ENCODE measurements around the gene VRK1.
"Not testable (repeated sequence)": the region's sequence is repeated elsewhere in the genome, so short reads cannot be mapped to it uniquely, and the experiment has no call there.

VRK1 gene

DNA sequence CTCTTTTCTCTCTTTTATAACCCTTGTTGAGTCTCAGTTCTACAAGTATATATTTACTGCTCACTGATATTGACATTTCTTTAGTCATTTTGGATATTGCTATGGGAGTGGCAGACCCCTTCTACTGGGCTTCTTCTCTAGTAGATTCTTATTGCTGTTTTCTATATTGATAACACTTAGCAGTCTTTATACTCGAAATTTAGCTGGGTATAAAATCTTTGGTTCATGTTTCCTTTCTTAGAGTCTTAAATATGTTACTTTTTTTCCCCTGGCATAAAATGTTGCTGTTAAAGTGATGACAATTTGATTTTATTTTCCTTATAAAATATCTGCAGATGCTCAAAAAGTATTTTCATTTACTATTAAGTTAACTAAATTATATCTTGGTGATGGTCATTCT, 32.6 kb downstream of the VRK1 start:
- no peak for DNase-seq

DNA sequence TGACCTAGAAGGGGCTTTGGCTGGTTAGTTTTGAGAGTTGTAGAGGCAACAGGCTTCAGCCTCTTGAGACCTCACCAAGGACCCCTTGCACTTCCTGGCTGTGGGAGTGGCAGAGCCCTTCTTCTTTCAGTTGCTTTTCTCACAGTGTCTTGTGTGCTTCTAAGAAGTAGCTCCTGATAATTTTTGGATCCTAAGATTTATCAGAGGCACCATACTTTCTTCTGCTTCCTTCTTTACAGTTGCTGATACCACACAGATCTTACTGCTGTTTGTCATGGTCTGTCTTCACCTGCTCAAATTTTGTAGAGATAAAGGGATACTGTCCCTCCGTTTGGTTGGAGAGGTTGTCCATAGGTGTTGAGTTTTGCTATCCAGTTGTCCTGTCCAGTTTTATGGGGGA, 33.8 kb downstream of the VRK1 start:
- DNase-seq, result no peak

DNA sequence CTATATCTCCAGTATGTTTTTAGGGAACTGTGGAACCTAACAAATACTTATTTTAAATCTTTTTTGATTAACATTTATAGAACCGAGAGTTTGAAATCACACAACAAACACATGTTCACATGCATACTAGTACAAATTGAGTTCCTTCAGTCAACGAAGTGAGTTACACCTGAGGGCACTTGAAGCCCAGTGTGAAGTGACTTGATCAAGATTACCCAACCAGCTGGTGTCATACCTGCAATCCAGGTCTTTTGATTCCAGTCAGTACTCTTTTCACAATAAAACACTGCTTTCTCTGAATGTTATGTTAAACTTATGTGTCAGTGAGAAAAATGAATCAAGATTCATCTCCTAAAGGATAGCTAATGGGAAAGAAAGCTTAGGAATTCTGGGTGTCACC, 35.2 kb downstream of the VRK1 start:
- no peak for DNase-seq

DNA sequence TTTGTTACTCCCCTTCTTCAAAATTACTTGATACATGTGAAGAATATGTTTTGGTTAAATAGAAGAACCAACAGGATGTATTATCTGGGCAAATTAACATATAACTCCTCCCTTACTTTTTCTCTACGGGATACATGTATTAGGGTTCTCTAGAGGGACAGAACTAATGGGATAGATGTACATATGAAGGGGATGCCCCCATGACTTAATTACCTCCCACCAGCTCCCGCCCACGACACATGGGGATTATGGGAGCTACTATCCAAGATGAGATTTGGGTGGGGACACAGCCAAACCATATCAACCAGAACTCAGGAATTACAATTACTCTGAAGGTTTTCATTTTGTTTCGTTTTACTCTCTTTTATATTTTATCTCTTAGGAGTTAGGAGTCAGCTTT, 41.3 kb downstream of the VRK1 start:
- DNase-seq, result no peak

DNA sequence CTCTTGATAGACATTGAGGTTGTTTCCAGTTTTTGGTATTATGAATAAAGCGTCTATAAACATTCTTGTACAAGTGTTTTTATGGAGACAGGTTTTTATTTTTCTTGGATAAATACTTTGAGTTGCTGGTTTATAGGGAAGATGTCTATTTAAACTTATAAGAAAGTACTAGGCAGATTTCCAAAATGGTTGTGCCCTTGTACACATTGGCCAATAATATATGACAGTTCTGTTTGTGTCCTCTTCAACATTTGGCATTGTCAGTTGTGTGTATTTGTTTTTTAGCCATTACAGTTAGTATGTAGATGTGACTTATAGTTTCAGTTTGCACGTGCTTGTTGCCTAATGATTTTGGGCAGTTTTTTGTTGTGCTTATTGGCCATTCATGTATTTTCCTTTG, 42.1 kb downstream of the VRK1 start:
- no peak for DNase-seq

DNA sequence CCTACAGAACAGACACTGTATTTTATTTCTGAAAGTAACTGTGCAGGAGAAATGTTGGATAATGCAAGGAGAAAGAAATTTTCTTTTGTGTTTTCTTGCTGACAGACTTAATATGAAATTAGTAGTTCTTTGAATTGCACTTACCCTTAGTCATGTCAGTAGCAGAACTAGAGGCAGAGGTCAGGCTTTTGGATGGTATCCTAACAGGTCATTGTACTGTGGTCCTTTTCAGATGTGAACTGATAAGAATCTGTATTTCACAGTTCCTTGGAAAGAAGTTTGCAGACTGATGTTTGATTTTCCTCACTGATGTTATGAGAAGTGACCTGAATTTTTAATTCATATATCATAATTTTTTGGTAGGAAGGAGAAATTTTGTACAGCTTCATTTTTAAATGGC, 46.0 kb downstream of the VRK1 start:
- DNase-seq, result no peak

DNA sequence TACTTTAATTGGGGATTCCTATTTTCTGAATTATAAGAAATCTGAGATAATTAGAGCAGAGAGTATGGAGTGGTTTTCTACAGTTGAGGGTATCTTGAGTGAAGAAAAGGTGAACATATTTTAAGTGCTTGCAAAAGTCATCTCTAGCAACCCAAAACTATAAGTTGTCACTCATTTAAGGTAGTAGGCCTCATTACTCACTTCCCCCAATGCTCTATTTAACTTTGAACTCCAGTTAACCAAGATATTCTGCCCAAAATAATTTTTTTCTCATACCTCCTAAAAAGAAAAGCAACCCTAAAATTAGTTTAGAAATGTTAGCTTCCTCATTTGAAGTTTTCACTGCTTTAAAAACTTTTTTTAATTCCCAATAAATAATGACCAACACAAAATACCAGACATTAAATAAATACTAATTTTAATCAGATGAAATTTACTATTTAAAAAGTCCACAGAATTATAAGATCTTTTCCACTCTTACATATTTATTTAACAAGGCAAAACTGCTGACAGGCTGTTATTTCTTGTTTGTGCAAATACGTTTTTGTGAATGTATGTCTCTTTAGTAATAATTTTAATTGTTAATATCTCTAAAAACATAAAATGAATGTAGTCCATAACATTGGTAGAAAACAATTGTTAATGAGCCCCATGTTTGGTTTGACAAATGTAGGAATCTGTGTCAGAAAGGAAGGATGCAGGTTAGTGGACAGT, 47.8 kb downstream of the VRK1 start:
- DNase-seq, result no peak

DNA sequence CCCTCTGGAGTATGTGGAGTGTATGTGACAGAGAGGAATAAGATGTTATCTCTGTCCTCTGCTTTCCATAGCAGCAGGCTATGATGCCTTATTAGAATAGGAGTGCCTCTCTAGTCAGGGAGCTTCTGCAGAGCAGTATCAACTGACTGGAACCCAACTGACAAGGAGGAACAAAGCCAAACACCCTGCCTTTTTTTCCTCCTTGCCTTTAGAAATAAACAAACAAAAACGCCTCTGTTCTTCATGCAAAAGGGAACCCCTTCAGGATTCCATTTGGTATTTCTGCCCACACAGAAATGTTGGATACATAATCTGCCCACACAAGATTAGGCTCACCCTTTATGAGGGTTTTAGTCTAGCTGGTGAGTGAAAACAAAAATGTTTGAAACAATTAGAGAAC, 50.3 kb downstream of the VRK1 start:
- DNase-seq, result no peak

DNA sequence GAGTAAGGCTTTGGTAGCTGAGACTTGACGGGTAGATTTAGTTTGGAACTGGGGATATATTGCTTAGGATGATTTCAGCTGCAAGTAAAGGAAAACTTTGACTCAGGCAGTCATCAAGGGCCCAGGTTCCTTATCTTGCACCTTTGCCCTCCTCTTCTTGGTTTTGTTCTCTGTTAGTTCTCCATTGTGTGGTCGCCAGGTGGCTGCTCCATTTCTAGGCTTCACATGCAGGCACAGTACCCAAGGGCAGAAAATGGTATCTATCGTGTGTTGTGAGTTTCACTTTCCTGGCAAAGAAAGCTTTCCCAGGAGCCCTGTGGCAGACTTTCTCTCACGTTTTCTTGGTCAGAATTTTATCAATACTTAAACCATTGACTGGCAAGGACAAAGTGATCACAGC, 50.8 kb downstream of the VRK1 start:
- no peak for DNase-seq

DNA sequence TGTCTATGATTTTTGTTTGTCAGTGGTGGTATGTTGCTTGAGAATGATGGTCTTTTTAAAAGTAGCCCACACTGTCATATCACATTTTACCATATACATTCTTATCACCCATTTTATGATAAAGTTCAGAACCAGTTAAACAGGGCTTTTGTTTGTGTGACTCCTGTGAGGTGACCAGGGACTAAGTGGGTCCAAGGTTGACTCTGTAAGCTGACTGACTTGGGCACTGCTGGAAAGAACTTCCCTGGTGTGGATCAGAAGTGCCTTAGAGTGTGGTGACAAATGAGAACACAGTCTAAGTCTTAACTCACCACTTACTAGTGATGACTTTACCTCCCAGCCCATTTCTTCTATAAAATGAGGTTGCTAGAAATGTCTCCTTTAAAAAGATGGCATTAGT, 52.6 kb downstream of the VRK1 start:
- no peak for DNase-seq

DNA sequence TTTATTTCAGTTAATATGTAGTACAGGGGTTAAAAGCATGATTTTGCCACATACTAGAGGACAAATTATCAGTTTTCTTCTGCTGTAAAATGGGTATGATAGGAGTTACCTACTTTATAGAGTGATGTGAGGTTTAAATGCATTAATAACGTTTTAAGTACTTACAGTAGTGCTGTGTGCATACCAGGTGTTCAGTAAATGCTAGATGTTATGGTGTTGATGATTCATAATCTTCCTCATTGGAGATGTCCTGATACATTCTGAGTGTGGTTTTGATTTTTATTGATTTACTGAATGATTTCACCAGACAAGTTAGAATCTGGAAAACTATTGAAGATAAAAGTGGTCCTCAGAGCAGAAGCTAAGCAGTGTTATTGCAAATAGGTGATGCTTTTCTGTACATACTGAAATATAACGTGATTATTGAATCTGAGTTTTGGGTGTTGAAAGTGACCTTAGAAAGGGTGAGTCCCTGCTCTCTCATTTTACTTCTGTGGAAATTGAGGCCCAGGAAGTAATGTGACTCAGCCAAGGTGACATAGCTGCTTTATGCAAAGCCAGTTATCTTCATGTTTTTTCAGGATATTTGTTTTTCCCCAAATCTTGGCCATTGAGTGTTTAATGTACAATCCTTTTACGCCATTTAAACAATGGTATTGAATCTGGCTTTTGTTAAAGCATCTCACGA, 54.7 kb downstream of the VRK1 start:
- no peak for DNase-seq

DNA sequence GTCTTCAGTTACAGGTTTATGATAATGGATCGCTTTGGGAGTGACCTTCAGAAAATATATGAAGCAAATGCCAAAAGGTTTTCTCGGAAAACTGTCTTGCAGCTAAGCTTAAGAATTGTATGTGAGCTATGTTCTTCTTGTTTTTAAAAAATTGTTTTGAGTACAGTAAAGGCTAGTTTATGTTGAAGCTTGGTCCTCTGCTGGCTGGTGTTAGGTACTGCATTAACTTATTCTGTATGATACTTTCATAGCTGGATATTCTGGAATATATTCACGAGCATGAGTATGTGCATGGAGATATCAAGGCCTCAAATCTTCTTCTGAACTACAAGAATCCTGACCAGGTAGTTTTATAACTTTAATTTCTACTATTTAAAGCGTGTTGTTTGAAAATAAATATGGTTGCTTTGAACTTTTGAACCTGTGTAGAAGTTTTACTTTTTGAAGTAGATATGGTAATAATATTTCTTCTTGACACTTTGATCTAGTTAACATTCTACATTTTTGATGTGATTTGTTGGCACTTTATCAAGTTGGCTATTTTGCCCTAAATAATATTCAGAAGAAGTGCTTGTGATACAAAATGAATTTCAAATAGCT, 55.7 kb downstream of the VRK1 start:
- DNase-seq, result no peak

DNA sequence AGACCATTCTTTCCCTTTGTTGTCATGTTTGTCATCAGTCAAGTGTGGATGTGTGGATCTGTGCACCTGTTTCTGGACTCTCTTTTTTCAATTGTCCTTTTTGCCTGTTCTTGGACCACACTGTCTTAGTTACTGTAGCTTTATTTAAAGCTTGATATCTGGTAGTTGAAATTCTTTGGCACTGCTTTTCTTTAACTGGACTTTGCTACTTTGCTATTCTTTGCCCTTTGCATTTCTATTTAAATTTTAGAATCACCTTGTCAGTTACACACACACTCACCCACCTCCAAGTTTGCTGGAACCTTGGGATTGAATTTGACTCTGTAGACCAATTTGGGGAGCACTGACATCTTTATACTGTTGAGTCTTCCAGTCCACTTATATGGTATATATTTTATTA, 61.5 kb downstream of the VRK1 start:
- DNase-seq, result no peak

DNA sequence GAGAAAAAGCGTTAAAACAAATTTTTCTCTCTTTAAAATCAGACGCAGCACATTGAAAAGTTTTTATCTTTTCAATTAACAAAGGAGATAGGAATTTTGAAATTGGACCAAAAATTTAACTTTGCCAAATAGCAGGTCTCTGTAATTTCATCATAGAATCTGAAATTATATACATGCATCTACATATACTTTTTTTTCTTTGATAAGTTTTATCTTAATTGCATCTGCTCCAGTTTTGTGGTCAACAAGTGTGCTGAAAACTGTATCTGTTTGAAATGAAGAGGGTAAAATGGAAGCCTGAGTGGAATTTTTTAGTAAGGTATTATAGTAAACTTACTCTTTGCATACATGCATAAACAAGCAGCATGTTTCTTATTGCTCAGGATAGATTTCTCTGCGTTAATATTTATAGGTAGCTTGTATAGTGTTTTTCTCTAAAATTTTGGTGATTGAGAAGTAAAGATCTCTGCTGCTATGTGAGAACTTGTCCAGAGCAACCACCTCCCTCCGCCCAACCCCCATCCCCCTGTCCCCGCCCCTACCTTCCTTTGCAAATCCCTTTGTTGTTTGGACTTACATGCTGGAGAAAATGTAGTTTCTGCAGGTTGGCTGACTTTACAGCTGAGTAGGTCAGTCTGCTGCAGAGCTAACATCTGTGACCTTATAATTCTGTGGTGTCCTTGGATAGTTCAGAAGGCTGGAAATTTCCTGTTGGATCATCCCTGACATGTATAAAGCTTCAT, 64.6 kb downstream of the VRK1 start:
- no peak for DNase-seq

DNA sequence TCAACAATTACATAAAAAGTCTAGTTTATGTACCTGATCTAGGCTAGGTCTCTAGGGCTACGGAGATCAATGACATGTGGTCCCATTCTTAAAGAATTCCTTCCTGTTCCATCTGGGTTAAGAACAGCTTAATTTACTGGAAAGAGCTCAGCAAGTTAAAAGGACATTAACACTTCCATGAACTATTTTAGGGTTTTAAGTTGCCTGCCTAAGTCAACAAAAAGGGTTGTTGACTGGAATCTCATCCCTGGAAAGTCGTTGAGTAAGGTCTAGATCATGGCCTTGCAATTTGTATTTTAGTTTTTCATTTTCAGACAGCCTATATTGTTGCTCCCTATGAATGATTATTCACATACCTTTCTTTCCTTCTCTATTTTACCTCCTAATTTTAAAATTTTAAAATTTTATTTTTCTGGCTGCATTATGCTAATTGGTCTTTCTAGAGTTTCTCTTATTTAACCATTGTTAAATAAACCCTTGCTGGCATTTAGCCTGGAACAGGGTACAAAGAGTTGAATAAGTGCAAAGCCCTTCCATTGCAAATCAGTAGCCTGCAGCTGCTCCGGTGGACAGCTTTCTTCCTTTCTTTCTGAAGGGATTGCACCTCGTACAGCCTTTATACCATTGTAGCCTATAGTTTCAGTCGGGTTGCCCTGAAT, 66.3 kb downstream of the VRK1 start:
- no peak for DNase-seq

DNA sequence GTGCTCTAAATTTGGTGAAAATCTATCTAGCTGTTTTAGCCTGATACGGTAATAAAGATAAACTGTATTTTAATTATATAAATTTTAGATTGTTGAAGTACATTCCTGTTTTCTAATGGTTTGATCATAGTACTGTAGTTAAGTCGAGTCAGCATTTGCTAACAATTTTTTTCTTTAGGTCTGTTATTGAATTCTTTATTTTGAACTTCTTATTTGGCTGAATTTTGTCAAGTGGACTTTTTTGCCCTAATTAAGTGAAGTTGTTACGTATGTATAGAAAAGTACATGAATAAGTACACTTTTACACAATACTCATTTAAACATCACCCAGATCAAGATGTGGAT, 66.8 kb downstream of the VRK1 start:
- DNase-seq, result no peak

DNA sequence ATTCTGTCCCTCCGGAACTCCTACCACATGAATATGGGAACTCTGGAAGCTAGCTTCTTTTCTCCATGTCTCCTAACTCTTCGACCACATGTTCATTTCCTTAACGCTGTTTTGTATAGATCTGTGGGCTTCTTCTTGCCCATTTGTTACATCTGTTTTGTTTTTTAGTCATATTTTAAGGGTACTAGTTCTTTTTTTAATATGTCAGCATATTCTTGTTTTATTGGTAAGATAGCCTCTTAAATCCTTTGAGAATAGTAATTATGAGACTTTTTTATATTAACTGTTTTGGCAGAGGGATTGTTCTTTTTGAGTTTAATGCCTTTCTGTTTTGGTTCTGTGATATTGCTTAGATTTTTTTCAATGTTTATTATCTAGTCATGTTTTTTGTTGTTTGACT, 70.5 kb downstream of the VRK1 start:
- no peak for DNase-seq

DNA sequence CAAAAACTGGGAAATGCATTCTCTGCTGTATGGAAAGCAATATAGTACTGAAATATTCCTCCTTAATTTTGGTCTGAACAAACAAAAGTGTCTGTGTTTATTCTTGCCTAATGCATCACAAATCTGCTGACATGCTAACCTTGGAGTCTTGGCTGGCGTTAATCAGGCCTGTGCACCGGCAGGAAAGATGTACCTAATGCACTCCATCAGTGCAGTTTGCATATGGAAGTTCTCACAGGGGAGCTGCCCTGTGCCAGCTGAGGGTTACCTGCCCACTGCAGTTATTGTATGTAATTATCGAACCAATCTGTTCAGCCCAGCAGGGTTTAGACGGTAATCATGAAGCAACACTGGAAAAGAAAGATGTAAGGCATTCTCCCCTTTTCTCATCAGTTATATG, 76.9 kb downstream of the VRK1 start:
- no peak for DNase-seq

DNA sequence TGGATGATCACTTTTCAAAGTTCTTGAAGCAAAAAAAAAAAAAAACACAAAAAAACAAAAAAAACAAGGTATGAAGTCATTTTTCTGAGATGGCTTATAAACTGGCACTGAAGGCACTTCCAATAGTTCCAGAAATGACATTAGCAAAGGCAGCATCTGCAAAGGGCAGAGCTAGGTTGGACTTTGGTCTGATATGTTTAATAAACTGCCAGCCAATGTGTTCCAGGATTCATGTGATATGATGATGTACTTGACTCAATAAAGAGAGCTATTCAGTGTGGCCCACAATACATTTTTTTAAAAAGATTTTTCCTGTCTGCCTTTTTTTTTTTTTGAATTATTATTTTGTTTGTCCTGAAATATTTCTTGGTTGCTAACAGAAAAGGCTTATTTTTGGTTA, 79.6 kb downstream of the VRK1 start:
- no peak for DNase-seq

DNA sequence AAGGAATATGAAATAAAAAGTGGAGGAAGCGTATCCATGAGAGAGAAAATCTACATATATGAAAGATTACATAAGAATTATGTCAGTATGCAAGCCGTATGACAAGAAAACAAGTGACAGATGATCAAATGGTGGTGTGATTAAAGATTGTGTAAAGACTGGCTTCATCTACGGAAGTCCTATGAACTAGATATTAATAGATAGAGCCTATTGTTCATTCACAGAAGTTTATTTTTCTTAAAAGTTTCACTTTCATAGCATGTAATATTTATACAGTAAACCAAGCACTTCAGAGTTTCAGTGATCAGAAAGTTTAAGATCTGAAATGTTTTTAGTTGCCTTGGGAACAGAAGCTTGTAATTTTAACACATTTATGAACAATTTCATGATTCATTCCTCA, 84.5 kb downstream of the VRK1 start:
- DNase-seq, result no peak

DNA sequence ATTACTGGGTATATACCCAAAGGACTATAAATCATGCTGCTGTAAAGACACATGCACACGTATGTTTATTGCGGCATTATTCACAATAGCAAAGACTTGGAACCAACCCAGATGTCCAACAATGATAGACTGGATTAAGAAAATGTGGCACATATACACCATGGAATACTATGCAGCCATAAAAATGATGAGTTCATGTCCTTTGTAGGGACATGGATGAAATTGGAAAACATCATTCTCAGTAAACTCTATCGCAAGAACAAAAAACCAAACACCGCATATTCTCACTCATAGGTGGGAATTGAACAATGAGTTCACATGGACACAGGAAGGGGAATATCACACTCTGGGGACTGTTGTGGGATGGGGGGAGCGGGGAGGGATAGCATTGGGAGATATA, 86.8 kb downstream of the VRK1 start:
- DNase-seq, result not testable (repeated sequence)

DNA sequence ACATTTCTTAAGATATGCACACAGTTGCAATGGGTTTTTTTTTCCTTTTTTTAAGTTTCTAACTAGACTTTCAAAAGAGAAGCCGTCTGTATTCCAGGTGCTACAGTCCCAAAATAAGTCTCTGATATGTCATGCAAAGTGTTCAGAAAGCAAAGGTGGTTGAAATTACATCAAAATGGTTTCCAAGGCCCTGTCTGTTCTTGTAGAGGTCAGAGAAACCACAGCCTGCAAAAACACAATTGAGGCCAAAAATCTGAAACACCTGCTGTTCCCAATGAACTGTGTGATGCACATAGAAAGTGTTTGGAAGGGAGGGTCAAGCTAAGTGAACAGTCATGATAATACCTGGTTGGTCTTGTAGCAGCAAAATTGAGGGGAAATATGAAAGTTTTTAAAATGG, 91.0 kb downstream of the VRK1 start:
- no peak for DNase-seq

DNA sequence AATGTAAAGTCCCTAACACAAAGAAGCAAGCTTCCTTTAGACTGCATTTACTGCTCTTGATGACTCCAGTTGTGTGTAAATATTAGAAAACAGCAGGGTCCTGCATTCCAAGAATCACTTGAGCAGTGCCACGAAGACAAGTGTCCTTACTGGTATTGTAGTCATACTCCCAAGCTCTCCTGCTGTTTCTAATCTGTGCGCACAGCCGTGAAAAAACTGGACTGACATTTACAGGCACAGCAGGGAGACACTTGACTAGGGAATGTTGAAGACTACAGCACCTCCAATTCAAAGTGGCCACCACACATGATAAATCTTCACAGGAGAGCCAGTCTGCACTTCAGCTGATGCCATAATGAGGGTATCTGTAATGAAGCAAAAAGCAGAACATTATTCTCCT, 91.4 kb downstream of the VRK1 start:
- DNase-seq, result no peak

DNA sequence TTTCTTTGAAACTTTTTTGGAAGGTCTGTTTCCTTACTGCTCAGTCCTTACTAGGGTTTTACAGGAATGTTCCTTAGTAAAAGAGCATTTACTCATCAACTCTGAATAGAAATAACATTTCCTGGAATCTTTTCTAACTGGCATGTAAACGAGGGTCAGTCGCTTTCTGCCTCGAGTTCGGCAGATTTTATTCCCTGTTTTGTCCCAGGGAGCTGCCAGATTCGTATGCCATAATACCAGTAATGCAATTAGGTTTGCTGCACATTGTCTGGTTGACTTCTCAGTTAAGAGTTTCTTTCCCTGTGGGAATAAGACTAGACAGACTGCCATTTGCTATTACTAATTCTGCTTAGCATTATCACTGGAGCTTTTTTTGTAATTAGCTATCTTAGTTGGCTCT, 91.9 kb downstream of the VRK1 start:
- DNase-seq, result no peak
